ENCODE results near the gene CUEDC1.
"Not testable (repeated sequence)": the region's sequence is repeated elsewhere in the genome, so short reads cannot be mapped to it uniquely, and the experiment has no call there.

CUEDC1 gene

DNA sequence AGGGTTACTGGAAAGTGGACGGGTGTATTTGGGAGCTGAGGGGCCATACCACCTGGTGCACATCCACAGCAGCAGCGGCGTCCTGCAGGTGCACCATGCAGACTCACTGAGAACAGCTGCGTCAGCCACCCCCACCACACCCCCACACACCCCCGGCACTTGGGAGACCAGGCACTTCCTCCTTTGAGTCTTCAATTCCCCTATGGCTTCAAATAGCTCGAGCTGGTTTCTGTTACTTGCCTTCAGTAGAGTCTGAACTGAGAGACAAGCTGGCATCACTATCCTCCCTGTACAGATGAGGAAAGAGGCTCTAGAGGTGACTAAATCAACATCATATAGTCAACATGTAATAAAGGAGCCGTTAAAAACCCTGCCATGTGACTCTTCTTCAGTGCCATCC is 15.4 kb downstream of the CUEDC1 start:
- no peak for DNase-seq (ENCODE audit: low read depth)

DNA sequence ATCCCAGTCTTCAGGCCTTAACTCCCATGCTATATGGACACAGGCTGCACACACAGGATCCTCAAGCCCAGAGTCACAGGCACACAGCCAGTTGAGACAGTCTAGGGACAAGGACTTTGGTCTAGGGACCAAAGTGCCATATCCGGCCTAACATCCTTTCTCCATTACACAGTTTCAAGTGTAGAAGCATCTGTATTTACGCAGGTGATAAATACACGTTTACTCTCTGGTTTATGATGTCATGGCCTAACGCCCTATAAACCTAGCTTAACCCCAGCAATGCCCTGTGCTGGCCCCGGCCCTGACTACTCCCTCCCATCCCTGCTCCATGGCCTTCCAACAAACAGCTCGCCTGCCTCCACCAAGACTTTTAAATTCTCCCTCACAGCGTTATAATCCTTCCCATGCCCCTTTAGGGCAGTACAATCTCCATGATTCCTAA is 17.1 kb downstream of the CUEDC1 start:
- no peak for DNase-seq (ENCODE audit: low read depth)

DNA sequence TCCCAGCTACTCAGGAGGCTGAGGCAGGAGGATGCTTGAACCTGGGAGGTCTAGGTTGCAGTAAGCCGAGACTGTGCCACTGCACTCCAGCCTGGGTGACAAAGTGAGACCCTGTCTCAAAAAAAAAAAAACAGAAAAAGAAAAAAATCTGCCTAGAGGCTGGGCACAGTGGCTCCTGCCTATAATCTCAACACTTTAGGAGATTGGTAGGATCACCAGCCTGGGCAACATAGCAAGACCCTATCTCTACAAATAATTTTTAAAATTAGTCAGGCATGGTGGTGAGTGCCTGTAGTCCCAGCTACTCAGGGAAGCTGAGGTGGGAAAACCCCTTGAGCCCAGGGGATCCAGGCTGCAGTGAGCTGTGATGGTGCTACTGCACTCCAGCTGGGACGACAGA is 17.7 kb downstream of the CUEDC1 start:
- no peak for DNase-seq (ENCODE audit: low read depth)

GRCh38 chr17:57935833-57936807 is 19.1 kb downstream of the CUEDC1 start:
- no peak for DNase-seq (ENCODE audit: low read depth)

DNA sequence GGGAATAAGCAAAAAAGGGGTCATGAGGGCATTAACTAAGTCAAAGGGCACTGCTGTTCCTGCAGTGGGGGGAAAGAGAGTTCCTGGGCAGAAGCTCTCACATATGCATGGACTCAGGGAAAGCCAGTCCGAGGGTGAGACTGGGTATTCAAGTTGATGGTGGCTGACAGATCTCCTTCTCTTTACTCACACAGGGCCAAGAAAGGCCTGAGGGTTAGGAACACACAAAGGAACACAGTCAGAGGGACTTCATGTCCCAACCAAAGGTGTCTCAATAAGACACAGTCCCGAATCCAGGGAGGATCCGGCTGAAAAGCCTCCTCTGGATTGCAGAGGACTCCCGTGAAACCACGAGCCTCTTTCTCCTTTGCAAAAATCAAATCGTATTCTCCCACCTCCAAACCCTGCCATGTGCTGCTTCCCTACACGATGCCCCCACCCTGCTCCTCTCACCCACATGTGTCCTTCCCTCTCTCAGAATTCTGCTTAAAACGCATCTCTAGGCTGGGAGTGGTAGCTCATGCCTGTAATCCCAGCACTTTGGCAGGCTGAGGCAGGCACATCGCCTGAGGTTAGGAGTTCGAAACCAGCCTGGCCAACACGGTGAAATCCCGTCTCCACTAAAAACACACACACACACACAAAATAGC is 23.6 kb downstream of the CUEDC1 start:
- DNase-seq (ENCODE audit: low read depth) = no peak

- no peak for DNase-seq (ENCODE audit: low read depth)
Observed at GRCh38 chr17:57930239-57930638, 25.0 kb downstream of the CUEDC1 start.

GRCh38 chr17:57929386-57929785 is 25.8 kb downstream of the CUEDC1 start:
- DNase-seq (ENCODE audit: low read depth) = no peak

GRCh38 chr17:57928928-57929327 is 26.3 kb downstream of the CUEDC1 start:
- no peak for DNase-seq (ENCODE audit: low read depth)

GRCh38 chr17:57927048-57927723 is 28.0 kb downstream of the CUEDC1 start:
- DNase-seq (ENCODE audit: low read depth) = no peak

- DNase-seq (ENCODE audit: low read depth) = no peak
Observed at GRCh38 chr17:57926723-57927047, 28.5 kb downstream of the CUEDC1 start.

DNA sequence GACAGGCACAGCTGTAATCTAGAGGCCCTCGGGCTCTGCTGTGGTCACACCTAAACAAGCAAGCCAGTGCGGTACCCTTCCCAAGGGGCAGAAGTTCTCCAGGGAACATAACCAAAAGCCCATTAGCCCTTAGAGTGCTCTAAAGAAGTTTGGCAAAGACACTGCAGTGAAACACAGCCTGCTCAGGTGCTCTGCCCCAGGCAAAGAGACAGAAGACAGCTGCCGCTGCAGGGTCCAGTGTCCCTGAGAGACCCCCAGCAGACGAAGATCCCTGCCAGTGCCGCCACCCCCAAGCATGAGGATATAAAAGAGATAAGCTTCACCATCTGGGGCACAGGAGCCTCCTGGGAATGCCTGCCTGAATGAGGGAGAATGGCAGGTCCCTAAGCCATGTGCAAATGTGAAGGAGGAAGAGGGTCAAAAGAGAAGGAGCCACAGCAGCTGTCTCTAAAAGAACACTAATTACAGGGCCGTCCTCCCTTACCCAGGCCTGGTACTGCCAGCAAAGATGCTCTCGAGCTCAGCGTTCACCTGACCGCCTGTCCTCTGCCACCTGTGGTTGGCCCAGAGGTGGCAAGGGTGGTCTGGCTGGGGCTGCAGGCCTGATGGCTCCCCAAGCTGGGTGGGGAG is 29.7 kb downstream of the CUEDC1 start:
- no peak for DNase-seq (ENCODE audit: low read depth)

GRCh38 chr17:57924677-57925076 is 30.5 kb downstream of the CUEDC1 start:
- DNase-seq (ENCODE audit: low read depth) = no peak

DNA sequence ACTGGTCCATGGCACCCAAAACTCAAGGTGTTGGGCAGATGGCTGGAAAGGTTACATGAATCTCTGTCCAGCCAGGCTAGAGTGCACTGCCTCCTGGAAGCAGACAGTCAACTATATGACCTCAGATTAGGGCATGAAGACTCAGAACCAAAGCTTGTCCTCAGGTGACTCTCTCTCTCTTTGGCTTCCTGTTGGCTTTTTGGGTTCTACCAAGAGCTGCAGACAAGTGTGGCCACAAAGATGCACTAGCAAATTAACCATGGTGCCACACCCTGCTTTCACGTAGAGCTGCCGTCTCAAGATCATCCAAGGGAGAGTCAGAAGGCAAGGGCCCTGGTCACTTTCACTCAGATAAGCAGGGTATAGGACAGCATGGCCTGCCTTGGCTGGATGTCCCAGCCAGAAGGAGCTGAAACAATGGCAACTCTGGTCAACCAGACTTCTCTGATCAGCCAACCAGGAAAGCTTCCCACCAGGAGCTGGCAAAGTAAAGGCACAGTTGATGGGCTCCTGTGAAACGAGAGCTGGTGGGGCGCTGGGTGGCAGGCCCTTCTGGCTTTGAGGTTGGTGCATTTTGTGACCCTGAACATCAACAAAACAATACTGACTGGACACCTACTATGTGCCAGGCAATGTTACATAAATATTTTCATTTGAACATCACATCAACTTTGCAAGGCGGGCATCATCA is 31.9 kb downstream of the CUEDC1 start:
- no peak for DNase-seq (ENCODE audit: low read depth)

DNA sequence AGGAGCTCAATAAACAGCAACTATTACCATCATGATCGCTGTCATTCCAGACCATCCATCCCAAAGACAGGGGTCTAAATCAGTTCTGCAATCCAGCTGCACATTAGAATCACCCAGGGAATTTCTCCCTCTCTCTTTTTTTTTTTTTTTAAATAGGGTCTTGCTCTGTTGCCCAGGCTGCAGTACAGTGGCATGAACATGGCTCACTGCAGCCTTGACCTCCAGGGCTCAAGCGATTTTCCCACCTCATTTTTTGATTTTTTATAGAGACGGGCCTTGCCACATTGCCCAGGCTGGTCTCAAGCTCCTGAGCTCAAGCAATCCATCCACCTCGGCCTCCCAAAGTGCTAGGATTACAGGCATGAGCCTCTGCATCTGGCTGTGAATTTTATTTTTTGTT is 32.5 kb downstream of the CUEDC1 start:
- not testable (repeated sequence) for DNase-seq (ENCODE audit: low read depth)

GRCh38 chr17:57920916-57921703 is 34.1 kb downstream of the CUEDC1 start:
- DNase-seq (ENCODE audit: low read depth) = no peak

DNA sequence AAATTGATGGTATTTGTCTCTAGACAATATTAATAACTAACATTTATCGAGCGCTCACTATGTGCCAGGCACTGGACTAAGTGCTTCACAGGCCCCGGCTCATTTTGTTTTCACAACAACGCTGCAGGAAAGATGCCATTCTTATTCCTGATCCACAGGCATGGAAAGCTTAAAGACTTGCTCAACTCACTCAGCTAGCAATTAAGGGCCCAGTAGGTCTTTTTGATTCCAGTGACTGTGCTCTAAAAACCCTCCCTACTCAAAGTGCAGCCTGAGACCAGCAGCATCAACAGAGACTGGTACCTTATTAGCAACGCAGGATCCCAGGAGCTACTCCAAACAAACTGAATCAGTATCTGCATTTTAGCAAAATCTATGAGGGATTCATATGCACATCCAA is 35.3 kb downstream of the CUEDC1 start:
- no peak for DNase-seq (ENCODE audit: low read depth)

- DNase-seq (ENCODE audit: low read depth) = no peak
Observed at GRCh38 chr17:57918017-57918895, 37.0 kb downstream of the CUEDC1 start.

- peak; percentile 6 for DNase-seq (ENCODE audit: low read depth)
Observed at GRCh38 chr17:57916925-57917858, 38.0 kb downstream of the CUEDC1 start.

Data from activated T-helper 9 cell treated with anti-CD3 and anti-CD28 coated beads, Interleukin-2, amount 50 U/mL, for 16 hours (primary cell).